OCI-LY1 (cell line): Measurements from ENCODE around the gene USP24.
"Not testable (repeated sequence)": the region's sequence is repeated elsewhere in the genome, so short reads cannot be mapped to it uniquely, and the experiment has no call there.

Source experiments
- H2AFZ ChIP-seq: fragments of 200-600 bp; sonication (generic), shearing (Covaris generic); 2 replicates; pipeline ENCODE4 v1.6.0; 2014; ENCODE audit warnings: antibody characterized with exemption, mild to moderate bottlenecking, low read length
- H3F3A ChIP-seq: fragments of 200-600 bp; sonication (generic), shearing (Covaris generic); 2 replicates; pipeline ENCODE4 v1.6.0; 2014; ENCODE audit warnings: mild to moderate bottlenecking, antibody characterized with exemption, low read length, moderate library complexity; ENCODE audit not compliant: insufficient read depth
- H3K27ac ChIP-seq: fragments of 200-600 bp; sonication (generic); 2 replicates; pipeline ENCODE4 v1.5.1; 2014; ENCODE audit warnings: low read length, mixed run types, mild to moderate bottlenecking, low read depth; ENCODE audit not compliant: poor library complexity, severe bottlenecking
- H3K27me3 ChIP-seq: fragments of 200-600 bp; sonication (generic); 2 replicates; pipeline ENCODE4 v1.6.0; 2014; ENCODE audit warnings: antibody characterized with exemption, mild to moderate bottlenecking, low read length, moderate library complexity; ENCODE audit not compliant: insufficient read depth
- H3K36me3 ChIP-seq: fragments of 200-600 bp; sonication (generic); 2 replicates; pipeline ENCODE4 v1.6.1; 2014; ENCODE audit warnings: mild to moderate bottlenecking, antibody characterized with exemption, low read length, moderate library complexity, mixed read lengths; ENCODE audit not compliant: insufficient read depth
- H3K4me1 ChIP-seq: fragments of 200-600 bp; sonication (generic); 2 replicates; pipeline ENCODE4 v1.5.1; 2014; ENCODE audit warnings: mild to moderate bottlenecking, low read length, moderate library complexity; ENCODE audit not compliant: insufficient read depth, severe bottlenecking
- H3K4me2 ChIP-seq: fragments of 200-600 bp; sonication (generic), shearing (Covaris generic); 2 replicates; pipeline ENCODE4 v1.6.1; 2014; ENCODE audit warnings: low read length
- H3K4me3 ChIP-seq: fragments of 200-600 bp; sonication (generic); 2 replicates; pipeline ENCODE4 v1.5.1; 2014; ENCODE audit warnings: low read length, low read depth, mild to moderate bottlenecking, mixed read lengths; ENCODE audit not compliant: poor library complexity, severe bottlenecking
- H3K79me2 ChIP-seq: fragments of 200-600 bp; shearing (Covaris generic); 2 replicates; pipeline ENCODE4 v1.6.1; 2016; ENCODE audit warnings: mixed run types, low read length, mixed read lengths; ENCODE audit not compliant: insufficient read depth
- H3K9ac ChIP-seq: fragments of 200-600 bp; sonication (generic), shearing (Covaris generic); 2 replicates; pipeline ENCODE4 v1.6.1; 2014; ENCODE audit warnings: mild to moderate bottlenecking, low read length, mixed read lengths
- H3K9me2 ChIP-seq: fragments of 200-600 bp; sonication (generic), shearing (Covaris generic); 2 replicates; pipeline ENCODE4 v1.6.1; 2014; ENCODE audit warnings: low read depth, mild to moderate bottlenecking, low read length, mixed read lengths
- H3K9me3 ChIP-seq: fragments of 200-600 bp; shearing (Covaris generic); 2 replicates; pipeline ENCODE4 v1.6.1; 2014; ENCODE audit warnings: low read length, mixed read lengths
- H4K20me1 ChIP-seq: fragments of 200-600 bp; sonication (generic), shearing (Covaris generic); 2 replicates; pipeline ENCODE4 v1.6.0; 2016; ENCODE audit warnings: mild to moderate bottlenecking, low read length; ENCODE audit not compliant: insufficient read depth
- CTCF ChIP-seq: fragments of 200-600 bp; sonication (generic), shearing (Covaris generic); IDR thresholded peaks from 2 replicates; pipeline ENCODE4 v1.5.1; 2017; ENCODE audit warnings: mild to moderate bottlenecking, antibody characterized with exemption, low read length, moderate library complexity, mixed read lengths
- EZH2 ChIP-seq: fragments of 200-600 bp; sonication (generic), shearing (Covaris generic); IDR thresholded peaks from 2 replicates; pipeline ENCODE4 v1.8.0; 2017; ENCODE audit warnings: borderline replicate concordance, mixed run types, mild to moderate bottlenecking, antibody characterized with exemption, low read length, moderate library complexity, mixed read lengths

The USP24 gene

GRCh38 chr1:55231745-55232144, 16.6 kb upstream of the USP24 start:
- no peaks in the 10 kb centered on the region for H3K9me3 ChIP-seq
- no peak overlapping the region for H3K4me3 ChIP-seq
- no peaks in the 10 kb centered on the region for H3K4me1 ChIP-seq
- H3K9ac ChIP-seq: no peak overlapping the region
- no peak overlapping the region for H3K27ac ChIP-seq
- TF ChIP-seq EZH2 (no peak), CTCF (no peak)
- H2AFZ ChIP-seq: no peak overlapping the region
- H4K20me1 ChIP-seq: no peaks in the 10 kb centered on the region
- H3K9me2 ChIP-seq: no peaks in the 10 kb centered on the region
- no peak overlapping the region for H3K4me2 ChIP-seq
- H3F3A ChIP-seq: no peaks in the 10 kb centered on the region
- H3K27me3 ChIP-seq: no peaks in the 10 kb centered on the region
- H3K36me3 ChIP-seq: no peaks in the 10 kb centered on the region
- no peaks in the 10 kb centered on the region for H3K79me2 ChIP-seq

DNA sequence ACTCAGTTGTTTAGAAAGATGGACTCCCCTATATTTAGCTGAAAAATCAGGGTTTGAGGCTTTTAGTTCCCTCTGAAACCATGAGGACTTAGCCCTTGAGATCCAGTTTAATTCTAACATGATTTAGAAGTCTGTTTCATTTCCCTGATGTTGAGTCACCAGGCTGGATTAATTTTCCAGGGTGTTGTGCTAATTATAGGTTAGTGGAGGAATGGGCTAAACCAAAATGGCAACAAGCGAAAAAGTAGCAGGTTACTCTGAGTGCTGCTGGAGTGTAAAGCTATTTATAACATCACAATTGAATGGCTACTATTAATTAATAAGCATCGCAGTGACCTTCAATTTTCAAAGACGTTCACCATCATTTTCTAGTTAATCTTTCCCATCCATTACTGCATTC, 15.5 kb upstream of the USP24 start:
- Histone ChIP-seq H3K9me3 (no peaks in the 10 kb centered on the region), H3F3A (no peaks in the 10 kb centered on the region), H3K27me3 (no peaks in the 10 kb centered on the region), H3K4me2 (no peak overlapping the region), H2AFZ (no peak overlapping the region), H3K79me2 (no peaks in the 10 kb centered on the region), H3K36me3 (no peaks in the 10 kb centered on the region), H4K20me1 (no peaks in the 10 kb centered on the region), H3K9ac (no peak overlapping the region), H3K9me2 (no peaks in the 10 kb centered on the region), H3K27ac (no peak overlapping the region), H3K4me1 (no peaks in the 10 kb centered on the region), H3K4me3 (no peak overlapping the region)
- TF ChIP-seq EZH2: no peak
- TF ChIP-seq CTCF: no peak

DNA sequence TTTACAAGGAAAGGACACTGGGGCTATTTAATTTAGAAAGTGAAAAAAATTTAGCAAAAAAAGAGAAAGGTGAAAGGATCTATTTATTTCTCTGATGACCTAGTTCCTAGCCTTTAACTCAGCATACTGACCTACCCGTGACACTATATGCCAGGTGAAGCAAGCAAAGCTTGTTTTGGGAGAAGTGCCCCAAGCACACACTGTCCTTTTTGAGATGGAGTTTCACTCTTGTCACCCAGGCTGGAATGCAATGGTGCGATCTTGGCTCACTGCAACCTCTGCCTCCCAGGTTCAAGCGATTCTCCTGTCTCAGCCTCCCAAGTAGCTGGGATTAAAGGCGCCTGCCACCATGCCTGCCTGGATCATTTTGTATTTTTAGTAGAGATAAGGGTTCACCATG, 14.6 kb upstream of the USP24 start:
- H3K9me3 ChIP-seq, H2AFZ ChIP-seq, H3K27ac ChIP-seq, H4K20me1 ChIP-seq, H3K4me2 ChIP-seq, H3K9ac ChIP-seq, H3F3A ChIP-seq, H3K36me3 ChIP-seq, H3K79me2 ChIP-seq, H3K27me3 ChIP-seq, H3K9me2 ChIP-seq, H3K4me3 ChIP-seq, H3K4me1 ChIP-seq: not testable (repeated sequence)

DNA sequence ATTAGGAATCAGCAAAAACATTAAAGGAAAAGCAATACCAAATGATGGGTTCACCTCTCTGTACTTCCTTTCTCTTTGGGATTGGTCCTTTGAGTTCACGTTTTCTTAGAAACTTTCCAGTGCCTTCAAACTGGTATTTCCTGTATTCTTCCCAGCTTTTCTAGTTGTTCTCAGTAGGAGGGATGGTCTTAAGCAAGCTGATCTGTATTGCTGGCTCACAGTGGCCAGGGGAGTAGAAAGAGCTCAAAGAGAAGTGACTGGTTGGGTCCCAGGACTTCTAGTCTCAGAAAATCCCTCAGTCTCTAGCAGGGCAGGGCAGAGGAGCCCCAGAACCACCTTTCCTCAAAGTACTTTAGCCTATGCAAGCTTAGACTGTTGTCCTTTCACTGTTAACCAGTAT, 10.1 kb upstream of the USP24 start:
- H2AFZ ChIP-seq: no peak overlapping the region
- no peaks in the 10 kb centered on the region for H3K27me3 ChIP-seq
- H4K20me1 ChIP-seq: no peaks in the 10 kb centered on the region
- H3K9me3 ChIP-seq: no peaks in the 10 kb centered on the region
- H3K9me2 ChIP-seq: no peaks in the 10 kb centered on the region
- H3K79me2 ChIP-seq: no peaks in the 10 kb centered on the region
- H3K4me1 ChIP-seq: no peaks in the 10 kb centered on the region
- H3F3A ChIP-seq: no peaks in the 10 kb centered on the region
- H3K27ac ChIP-seq: no peak overlapping the region
- no peak overlapping the region for H3K4me2 ChIP-seq
- no peak for TF ChIP-seq EZH2
- TF ChIP-seq CTCF: no peak
- no peak overlapping the region for H3K9ac ChIP-seq
- H3K36me3 ChIP-seq: no peaks in the 10 kb centered on the region
- no peak overlapping the region for H3K4me3 ChIP-seq
